ENCODE measurements around the gene FREM3.
"Not testable (repeated sequence)": the region's sequence is repeated elsewhere in the genome, so short reads cannot be mapped to it uniquely, and the experiment has no call there.

Gene FREM3

GRCh38 chr4:143700416-143701352 lies at the start of gene FREM3:
TSS of gene FREM3 (minus strand) at chr4:143700675. CDS start at chr4:143700675, 0 bp downstream.
- DNase-seq (ENCODE audit: low read depth), result no peak

- DNase-seq (ENCODE audit: low read depth), result no peak
These were observed 45.4 kb upstream of the FREM3 start for GRCh38 chr4:143745874-143746273.

- DNase-seq (ENCODE audit: low read depth), result no peak
These were observed 43.1 kb upstream of the FREM3 start for GRCh38 chr4:143743591-143743990.

- DNase-seq (ENCODE audit: low read depth), result no peak
These were observed 42.4 kb upstream of the FREM3 start for GRCh38 chr4:143742834-143743233.

GRCh38 chr4:143736861-143737260 lies 36.4 kb upstream of the FREM3 start:
- DNase-seq (ENCODE audit: low read depth), result no peak

- DNase-seq (ENCODE audit: low read depth), result not testable (repeated sequence)
These were observed 35.6 kb upstream of the FREM3 start for GRCh38 chr4:143736061-143736460.

GRCh38 chr4:143728166-143728565 lies 27.7 kb upstream of the FREM3 start:
- DNase-seq (ENCODE audit: low read depth), result no peak

- DNase-seq (ENCODE audit: low read depth), result no peak
These were observed 26.2 kb upstream of the FREM3 start for GRCh38 chr4:143726714-143727113.

GRCh38 chr4:143721317-143721716 lies 20.8 kb upstream of the FREM3 start:
- DNase-seq (ENCODE audit: low read depth), result no peak

- DNase-seq (ENCODE audit: low read depth), result not testable (repeated sequence)
These were observed 18.3 kb upstream of the FREM3 start for GRCh38 chr4:143718748-143719147.

GRCh38 chr4:143713955-143714625 lies 13.6 kb upstream of the FREM3 start:
- no peak for DNase-seq (ENCODE audit: low read depth)

GRCh38 chr4:143713553-143713952 lies 13.1 kb upstream of the FREM3 start:
- DNase-seq (ENCODE audit: low read depth), result no peak

- DNase-seq (ENCODE audit: low read depth), result no peak
These were observed 11.7 kb upstream of the FREM3 start for GRCh38 chr4:143712155-143712550.

- no peak for DNase-seq (ENCODE audit: low read depth)
These were observed 11.2 kb upstream of the FREM3 start for GRCh38 chr4:143711543-143712154.

GRCh38 chr4:143701365-143701764 lies 890 bp upstream of the FREM3 start:
- no peak for DNase-seq (ENCODE audit: low read depth)

GRCh38 chr4:143700046-143700415 lies 444 bp downstream of the FREM3 start:
- no peak for DNase-seq (ENCODE audit: low read depth)

- no peak for DNase-seq (ENCODE audit: low read depth)
These were observed 987 bp downstream of the FREM3 start for GRCh38 chr4:143699331-143700045.

- no peak for DNase-seq (ENCODE audit: low read depth)
These were observed 6.6 kb downstream of the FREM3 start for GRCh38 chr4:143693856-143694255.

- DNase-seq (ENCODE audit: low read depth), result no peak
These were observed 8.2 kb downstream of the FREM3 start for GRCh38 chr4:143692241-143692640.

- DNase-seq (ENCODE audit: low read depth), result no peak
These were observed 21.0 kb downstream of the FREM3 start for GRCh38 chr4:143679434-143679833.

GRCh38 chr4:143673629-143674028 lies 26.8 kb downstream of the FREM3 start:
- not testable (repeated sequence) for DNase-seq (ENCODE audit: low read depth)

- DNase-seq (ENCODE audit: low read depth), result no peak
These were observed 31.4 kb downstream of the FREM3 start for GRCh38 chr4:143668930-143669552.
